Hepatocyte (in vitro differentiated cells): ENCODE results near the gene AGAP2. TPM values are rescaled to one million over a fixed set of nuclear protein-coding genes. Genes with fewer than 3 reads are reported as not detected.

Source experiments
- DNase-seq: peaks from one replicate; pipeline ENCODE4 v3.0.0-alpha.2; 2016; ENCODE audit warnings: low spot score
- H2AFZ ChIP-seq: fragments of 200-600 bp; sonication (generic); 2 replicates; pipeline ENCODE4 v1.6.0; 2016; ENCODE audit warnings: antibody characterized with exemption, mild to moderate bottlenecking
- H3K27ac ChIP-seq: fragments of 200-600 bp; sonication (generic); 2 replicates; pipeline ENCODE4 v1.5.1; 2016; ENCODE audit warnings: mild to moderate bottlenecking
- H3K27me3 ChIP-seq: fragments of 200-600 bp; sonication (generic); 2 replicates; pipeline ENCODE4 v1.6.1; 2016
- H3K36me3 ChIP-seq: fragments of 200-600 bp; sonication (generic); replicated peaks from 2 replicates; pipeline ENCODE4 v1.5.1; 2016; ENCODE audit warnings: low read depth; ENCODE audit not compliant: insufficient read depth
- H3K4me1 ChIP-seq: fragments of 200-600 bp; sonication (generic); 2 replicates; pipeline ENCODE4 v1.5.1; 2016; ENCODE audit warnings: mild to moderate bottlenecking, moderate library complexity; ENCODE audit not compliant: insufficient read depth
- H3K4me2 ChIP-seq: fragments of 200-600 bp; sonication (generic); 2 replicates; pipeline ENCODE4 v1.6.0; 2016
- H3K4me3 ChIP-seq: fragments of 200-600 bp; sonication (generic); 2 replicates; pipeline ENCODE4 v1.5.1; 2016; ENCODE audit warnings: mild to moderate bottlenecking
- H3K79me2 ChIP-seq: fragments of 200-600 bp; sonication (generic); 2 replicates; pipeline ENCODE4 v1.6.0; 2017; ENCODE audit warnings: mild to moderate bottlenecking
- H3K9me2 ChIP-seq: fragments of 200-600 bp; sonication (generic); replicated peaks from 2 replicates; pipeline ENCODE4 v1.6.0; 2017; ENCODE audit warnings: mild to moderate bottlenecking; ENCODE audit not compliant: insufficient read depth
- H3K9me3 ChIP-seq: fragments of 200-600 bp; sonication (generic); 2 replicates; pipeline ENCODE4 v1.5.1; 2016; ENCODE audit warnings: low read depth, mild to moderate bottlenecking
- H4K20me1 ChIP-seq: fragments of 200-600 bp; sonication (generic); 2 replicates; pipeline ENCODE4 v1.6.0; 2016; ENCODE audit warnings: mild to moderate bottlenecking; ENCODE audit not compliant: insufficient read depth, poor library complexity, severe bottlenecking
- EZH2 ChIP-seq: fragments of 200-600 bp; sonication (generic); IDR thresholded peaks from 2 replicates; pipeline ENCODE4 v1.6.1; 2016; ENCODE audit warnings: antibody characterized with exemption, mild to moderate bottlenecking, borderline replicate concordance
- EZH2phosphoT487 ChIP-seq: fragments of 200-600 bp; sonication (generic); IDR thresholded peaks from one replicate; pipeline ENCODE4 v1.6.1; 2018; ENCODE audit warnings: antibody characterized with exemption, mild to moderate bottlenecking, low read depth, moderate library complexity; ENCODE audit not compliant: unreplicated experiment, severe bottlenecking
- WGBS: methylation state at CpG from one replicate; pipeline ENCODE4 v1.1.6; 2016; ENCODE audit warnings: low lambda C conversion rate; ENCODE audit errors: missing lambda C conversion rate; 5-methylcytosine and 5-hydroxymethylcytosine counted together
- polyA plus RNA-seq: library from polyadenylated mRNA; unstranded; fragments of >200 nt; fragmentation: Nextera tagmentation; extraction: Ambion mirVana; gene quantifications from 2 replicates; pipeline ENCODE4 v1.2.1, GENCODE V29; 2016
- total RNA-seq: library from RNA; depleted of rRNA; stranded (reverse); fragments of >200 nt; gene quantifications from 2 replicates; pipeline ENCODE4 v1.2.3, GENCODE V29; 2014
- TF ChIP-seq, protein P1 (sequence below): fragments of 200-600 bp; sonication (generic); IDR thresholded peaks from 2 replicates; pipeline ENCODE4 v1.5.1; 2016; ENCODE audit warnings: antibody characterized with exemption, mild to moderate bottlenecking; ENCODE audit not compliant: poor library complexity

Gene AGAP2
- total and polyA plus RNA-seq, 2 experiments from 2014 or later = 0.04 to 0.33 TPM

DNA sequence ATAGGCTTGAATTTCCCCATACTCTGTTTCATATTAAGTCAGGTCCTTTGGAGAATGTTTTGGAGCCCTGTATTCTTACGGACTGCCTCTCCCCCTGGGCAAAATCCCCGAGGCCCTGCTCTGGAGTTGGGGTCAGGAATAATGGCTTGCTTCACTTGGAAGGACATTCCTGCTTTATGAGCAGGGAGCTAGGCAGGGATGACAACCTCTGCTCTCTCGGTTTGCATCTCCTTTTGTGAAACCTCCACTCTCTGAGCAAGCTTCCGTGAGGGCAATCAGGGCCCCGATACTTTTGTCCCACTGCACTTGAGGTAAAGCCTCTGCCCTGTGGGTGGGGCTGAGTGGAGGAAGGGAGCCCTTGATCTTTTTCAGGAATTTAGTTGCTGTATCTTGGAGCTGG lies 25.3 kb downstream of the AGAP2 start:
- TF ChIP-seq EZH2phosphoT487 (no peak), EZH2 (no peak)
- TF ChIP-seq, protein P1, sequence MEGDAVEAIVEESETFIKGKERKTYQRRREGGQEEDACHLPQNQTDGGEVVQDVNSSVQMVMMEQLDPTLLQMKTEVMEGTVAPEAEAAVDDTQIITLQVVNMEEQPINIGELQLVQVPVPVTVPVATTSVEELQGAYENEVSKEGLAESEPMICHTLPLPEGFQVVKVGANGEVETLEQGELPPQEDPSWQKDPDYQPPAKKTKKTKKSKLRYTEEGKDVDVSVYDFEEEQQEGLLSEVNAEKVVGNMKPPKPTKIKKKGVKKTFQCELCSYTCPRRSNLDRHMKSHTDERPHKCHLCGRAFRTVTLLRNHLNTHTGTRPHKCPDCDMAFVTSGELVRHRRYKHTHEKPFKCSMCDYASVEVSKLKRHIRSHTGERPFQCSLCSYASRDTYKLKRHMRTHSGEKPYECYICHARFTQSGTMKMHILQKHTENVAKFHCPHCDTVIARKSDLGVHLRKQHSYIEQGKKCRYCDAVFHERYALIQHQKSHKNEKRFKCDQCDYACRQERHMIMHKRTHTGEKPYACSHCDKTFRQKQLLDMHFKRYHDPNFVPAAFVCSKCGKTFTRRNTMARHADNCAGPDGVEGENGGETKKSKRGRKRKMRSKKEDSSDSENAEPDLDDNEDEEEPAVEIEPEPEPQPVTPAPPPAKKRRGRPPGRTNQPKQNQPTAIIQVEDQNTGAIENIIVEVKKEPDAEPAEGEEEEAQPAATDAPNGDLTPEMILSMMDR = no peak
- Histone ChIP-seq H3K27ac (no peak overlapping the region), H3K4me3 (no peak overlapping the region), H2AFZ (no peak overlapping the region), H3K27me3 (no peaks in the 10 kb centered on the region), H3K9me2 (no peaks in the 10 kb centered on the region), H3K9me3 (no peaks in the 10 kb centered on the region), H3K4me1 (no peaks in the 10 kb centered on the region), H3K79me2 (no peaks in the 10 kb centered on the region), H3K36me3 (no peaks in the 10 kb centered on the region), H4K20me1 (no peaks in the 10 kb centered on the region), H3K4me2 (no peak overlapping the region)
- DNase-seq = no peak
- 89% methylated on average over 5 of the region's 5 CpGs for WGBS

DNA sequence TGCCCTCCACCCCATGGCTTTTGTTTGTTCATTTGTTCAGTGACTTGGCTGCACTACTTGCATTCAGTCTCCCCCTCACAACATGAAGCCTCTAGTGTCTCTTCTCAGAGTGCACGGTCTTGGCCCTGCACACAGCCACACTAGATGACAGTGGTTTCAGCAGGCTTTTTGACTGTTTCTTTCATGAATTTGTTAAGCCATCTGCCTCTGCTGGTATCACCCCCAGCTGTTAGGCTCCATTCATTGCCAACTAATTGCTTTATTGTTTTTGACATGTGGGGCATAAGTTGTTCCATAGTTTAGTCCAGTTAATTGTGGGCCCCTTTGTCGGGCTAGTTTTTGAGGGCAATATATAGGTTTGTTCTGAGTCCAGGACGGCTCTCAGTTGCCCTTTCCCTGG lies 25.8 kb downstream of the AGAP2 start:
- no peak overlapping the region for H3K4me2 ChIP-seq
- no peak overlapping the region for H3K4me3 ChIP-seq
- no peaks in the 10 kb centered on the region for H3K79me2 ChIP-seq
- H3K27me3 ChIP-seq = no peaks in the 10 kb centered on the region
- H3K9me3 ChIP-seq = no peaks in the 10 kb centered on the region
- no peaks in the 10 kb centered on the region for H4K20me1 ChIP-seq
- TF ChIP-seq, protein P1 = no peak
- TF ChIP-seq EZH2phosphoT487 (no peak), EZH2 (no peak)
- H3K36me3 ChIP-seq = no peaks in the 10 kb centered on the region
- no peaks in the 10 kb centered on the region for H3K4me1 ChIP-seq
- H2AFZ ChIP-seq = no peak overlapping the region
- 96% methylated on average over 3 of the region's 3 CpGs for WGBS
- DNase-seq = no peak
- no peak overlapping the region for H3K27ac ChIP-seq
- H3K9me2 ChIP-seq = no peaks in the 10 kb centered on the region

DNA sequence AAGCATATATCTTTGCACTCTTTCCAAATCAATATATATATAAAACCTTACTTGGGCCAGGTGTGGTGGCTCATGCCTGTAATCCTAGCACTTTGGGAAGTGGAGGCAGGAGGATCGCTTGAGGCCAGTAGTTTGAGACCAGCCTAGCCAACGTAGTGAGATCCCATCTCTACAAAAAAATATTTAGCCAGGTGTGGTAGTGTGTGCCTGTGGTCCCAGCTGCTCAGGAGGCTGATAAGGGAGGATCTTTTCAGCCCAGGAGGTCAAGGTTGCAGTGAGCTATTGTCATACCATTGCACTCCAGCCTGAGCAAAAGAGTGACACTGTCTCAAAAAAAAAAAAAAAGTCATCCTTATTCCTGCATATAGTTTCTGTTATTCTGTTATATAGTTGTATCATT lies 30.2 kb downstream of the AGAP2 start:
- H3K4me1 ChIP-seq = no peaks in the 10 kb centered on the region
- no peak overlapping the region for H3K4me3 ChIP-seq
- no peak for DNase-seq
- no peaks in the 10 kb centered on the region for H4K20me1 ChIP-seq
- H3K27ac ChIP-seq = no peak overlapping the region
- H2AFZ ChIP-seq = no peak overlapping the region
- H3K79me2 ChIP-seq = no peaks in the 10 kb centered on the region
- H3K4me2 ChIP-seq = no peak overlapping the region
- WGBS = 95% methylated on average over 2 of the region's 2 CpGs
- H3K27me3 ChIP-seq = no peaks in the 10 kb centered on the region
- no peaks in the 10 kb centered on the region for H3K36me3 ChIP-seq
- no peak for TF ChIP-seq EZH2
- no peak for TF ChIP-seq EZH2phosphoT487
- TF ChIP-seq, protein P1 = no peak
- H3K9me3 ChIP-seq = peaks cover 6% of the 10 kb centered on the region
- H3K9me2 ChIP-seq = no peaks in the 10 kb centered on the region

DNA sequence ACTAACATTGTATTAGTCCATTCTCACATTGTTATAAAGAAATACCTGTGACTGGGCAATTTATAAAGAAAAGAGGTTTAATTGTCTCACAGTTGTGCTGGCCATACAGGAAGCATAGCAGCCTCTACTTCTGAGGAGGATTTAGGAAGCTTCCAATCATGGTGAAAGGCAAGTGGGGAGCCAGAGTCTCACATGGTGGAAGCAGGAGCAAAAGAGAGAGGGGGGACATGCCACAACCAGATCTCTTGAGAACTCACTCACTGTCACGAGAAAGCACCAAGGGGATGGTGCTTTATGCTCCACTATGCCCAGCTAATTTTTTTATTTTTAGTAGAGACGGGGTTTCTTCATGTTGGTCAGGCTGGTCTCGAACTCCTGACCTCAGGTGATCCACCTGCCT lies 31.3 kb downstream of the AGAP2 start:
- no peak overlapping the region for H3K4me3 ChIP-seq
- no peak for TF ChIP-seq EZH2
- no peak for TF ChIP-seq EZH2phosphoT487
- TF ChIP-seq, protein P1 = no peak
- DNase-seq = no peak
- H4K20me1 ChIP-seq = no peaks in the 10 kb centered on the region
- H2AFZ ChIP-seq = no peak overlapping the region
- no peaks in the 10 kb centered on the region for H3K27me3 ChIP-seq
- 98% methylated on average over 3 of the region's 3 CpGs for WGBS
- no peaks in the 10 kb centered on the region for H3K79me2 ChIP-seq
- no peaks in the 10 kb centered on the region for H3K4me1 ChIP-seq
- no peak overlapping the region for H3K27ac ChIP-seq
- no peak overlapping the region for H3K4me2 ChIP-seq
- no peaks in the 10 kb centered on the region for H3K9me2 ChIP-seq
- peaks cover 6% of the 10 kb centered on the region for H3K9me3 ChIP-seq
- no peaks in the 10 kb centered on the region for H3K36me3 ChIP-seq
